HG02981 (cell line): ENCODE data around the gene ELOVL1.

Source experiments
- ATAC-seq: cut with Tn5 transposase; IDR thresholded peaks from one replicate; pipeline ENCODE4 v1.9.1; 2021; ENCODE audit warnings: mild to moderate bottlenecking, moderate library complexity; ENCODE audit not compliant: unreplicated experiment

ELOVL1 gene

GRCh38 chr1:43358121-43358745, 9.6 kb downstream of the ELOVL1 start:
- peak; percentile 19 for ATAC-seq

GRCh38 chr1:43357251-43357650, 10.6 kb downstream of the ELOVL1 start:
- no peak for ATAC-seq

- ATAC-seq, result no peak
These were observed 12.9 kb downstream of the ELOVL1 start for GRCh38 chr1:43354936-43355335.

GRCh38 chr1:43354471-43354870, 13.3 kb downstream of the ELOVL1 start:
- no peak for ATAC-seq

- ATAC-seq, result no peak
These were observed 14.9 kb downstream of the ELOVL1 start for GRCh38 chr1:43352881-43353280.

GRCh38 chr1:43352351-43352705, 15.5 kb downstream of the ELOVL1 start:
- no peak for ATAC-seq

GRCh38 chr1:43351421-43352350, 16.1 kb downstream of the ELOVL1 start:
- ATAC-seq, result no peak

GRCh38 chr1:43350976-43351375, 16.8 kb downstream of the ELOVL1 start:
- no peak for ATAC-seq

- no peak for ATAC-seq
These were observed 18.1 kb downstream of the ELOVL1 start for GRCh38 chr1:43349594-43350306.

GRCh38 chr1:43348809-43349593, 18.8 kb downstream of the ELOVL1 start:
- ATAC-seq, result no peak

GRCh38 chr1:43348343-43348808, 19.4 kb downstream of the ELOVL1 start:
- ATAC-seq, result no peak

GRCh38 chr1:43346636-43347035, 21.2 kb downstream of the ELOVL1 start:
- ATAC-seq, result no peak

- ATAC-seq, result no peak
These were observed 22.7 kb downstream of the ELOVL1 start for GRCh38 chr1:43345120-43345519.

GRCh38 chr1:43344267-43344850, 23.5 kb downstream of the ELOVL1 start:
- no peak for ATAC-seq

- ATAC-seq, result no peak
These were observed 27.3 kb downstream of the ELOVL1 start for GRCh38 chr1:43340559-43340958.

GRCh38 chr1:43339584-43340232, 28.1 kb downstream of the ELOVL1 start:
- no peak for ATAC-seq

GRCh38 chr1:43338001-43338400, 29.8 kb downstream of the ELOVL1 start:
- no peak for ATAC-seq

- no peak for ATAC-seq
These were observed 30.2 kb downstream of the ELOVL1 start, which contains the start of gene MPL for GRCh38 chr1:43337588-43337987. Gene MPL (plus strand): TSS chr1:43337818. CDS start chr1:43337849, 31 bp downstream.

- no peak for ATAC-seq
These were observed 33.2 kb downstream of the ELOVL1 start for GRCh38 chr1:43334453-43335205.
